ENCODE data around the gene SPECC1L.

Gene SPECC1L

DNA sequence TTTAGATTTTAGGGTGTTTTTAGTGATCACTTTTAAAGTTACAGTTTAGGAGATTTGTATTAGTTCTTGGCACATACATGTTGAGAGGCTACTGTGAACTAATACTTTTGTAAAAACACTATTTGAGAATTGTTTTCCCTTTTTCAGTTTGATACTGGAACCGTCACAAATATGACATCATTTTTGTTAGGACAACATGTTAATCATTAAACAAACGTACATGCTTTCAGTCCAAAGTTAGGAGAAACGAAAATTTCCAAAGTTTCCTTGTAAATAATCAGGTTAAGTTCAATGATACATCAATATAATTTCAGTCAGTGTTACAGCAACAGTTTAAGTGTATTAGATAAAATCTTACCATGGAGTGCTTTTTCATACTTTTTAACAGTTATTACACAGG, 53.1 kb downstream of the SPECC1L start:
- H3K4me2 ChIP-seq: no peak overlapping the region
- no peaks in the 10 kb centered on the region for H3K27me3 ChIP-seq
- H3K27ac ChIP-seq: no peak overlapping the region
- H3K36me3 ChIP-seq: peaks cover 82% of the 10 kb centered on the region
- peaks cover 24% of the 10 kb centered on the region for H4K20me1 ChIP-seq
- no peak for TF ChIP-seq Cebpa-rat (IDR thresholded peaks at IDR 0.05)
- no peak overlapping the region for H3K9ac ChIP-seq
- no peaks in the 10 kb centered on the region for H3K9me3 ChIP-seq
- H3K4me3 ChIP-seq: no peak overlapping the region
- peaks cover 9% of the 10 kb centered on the region for H3K4me1 ChIP-seq

DNA sequence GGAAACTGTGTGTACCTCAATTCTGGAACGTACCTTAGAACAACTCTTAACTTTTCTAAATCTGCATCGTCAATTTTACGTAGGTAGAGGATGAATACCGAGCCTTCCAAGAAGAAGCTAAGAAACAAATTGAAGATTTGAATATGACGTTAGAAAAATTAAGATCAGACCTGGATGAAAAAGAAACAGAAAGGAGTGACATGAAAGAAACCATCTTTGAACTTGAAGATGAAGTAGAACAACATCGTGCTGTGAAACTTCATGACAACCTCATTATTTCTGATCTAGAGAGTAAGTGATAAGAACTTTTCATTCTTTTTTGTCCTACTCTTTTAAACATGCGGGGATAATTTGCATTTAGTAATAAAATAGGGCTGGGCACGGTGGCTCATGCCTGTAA, 53.5 kb downstream of the SPECC1L start:
- Histone ChIP-seq H4K20me1 (peaks cover 24% of the 10 kb centered on the region), H3K4me2 (no peak overlapping the region), H3K4me3 (no peak overlapping the region), H3K9me3 (no peaks in the 10 kb centered on the region), H3K27ac (no peak overlapping the region), H3K4me1 (peaks cover 14% of the 10 kb centered on the region), H3K27me3 (no peaks in the 10 kb centered on the region), H3K9ac (no peak overlapping the region), H3K36me3 (peaks cover 77% of the 10 kb centered on the region)
- TF ChIP-seq Cebpa-rat (IDR thresholded peaks at IDR 0.05): no peak

DNA sequence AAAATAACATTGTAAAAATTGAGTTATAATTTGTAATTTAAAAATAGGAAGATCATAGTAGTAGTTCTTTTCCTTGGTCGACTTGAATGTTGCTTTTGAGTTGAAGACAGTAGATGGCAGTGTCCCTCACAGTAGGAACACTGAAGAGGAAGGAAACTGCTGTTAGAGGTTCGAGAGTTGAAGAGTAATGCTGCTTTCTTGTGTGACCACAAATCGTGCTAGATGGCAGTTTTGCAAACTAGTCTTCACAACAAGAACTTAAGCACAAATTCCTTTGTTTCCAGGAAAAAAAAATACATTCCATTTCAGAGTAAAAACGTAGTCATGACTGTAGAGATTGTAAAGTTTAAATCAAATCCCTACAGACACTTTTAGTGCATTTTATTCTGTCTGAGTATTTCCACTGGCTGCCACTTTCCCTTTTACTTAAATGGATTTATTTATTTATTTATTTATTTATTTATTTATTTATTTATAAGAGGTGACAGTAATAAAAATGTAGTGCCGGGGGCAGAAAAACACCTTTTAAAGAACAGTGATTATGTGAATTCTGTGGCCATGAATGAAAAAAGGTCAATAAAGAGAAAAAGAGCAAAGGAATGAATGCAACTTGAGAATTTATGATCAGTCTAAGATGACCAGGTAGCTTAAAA, 54.6 kb downstream of the SPECC1L start:
- H3K9me3 ChIP-seq: no peaks in the 10 kb centered on the region
- H3K4me2 ChIP-seq: peak overlapping the region; percentile 60
- peaks cover 25% of the 10 kb centered on the region for H3K4me1 ChIP-seq
- peaks cover 69% of the 10 kb centered on the region for H3K36me3 ChIP-seq
- no peak overlapping the region for H3K27ac ChIP-seq
- TF ChIP-seq Cebpa-rat (IDR thresholded peaks at IDR 0.05): no peak
- peaks cover 18% of the 10 kb centered on the region for H4K20me1 ChIP-seq
- no peak overlapping the region for H3K9ac ChIP-seq
- H3K4me3 ChIP-seq: no peak overlapping the region
- no peaks in the 10 kb centered on the region for H3K27me3 ChIP-seq

DNA sequence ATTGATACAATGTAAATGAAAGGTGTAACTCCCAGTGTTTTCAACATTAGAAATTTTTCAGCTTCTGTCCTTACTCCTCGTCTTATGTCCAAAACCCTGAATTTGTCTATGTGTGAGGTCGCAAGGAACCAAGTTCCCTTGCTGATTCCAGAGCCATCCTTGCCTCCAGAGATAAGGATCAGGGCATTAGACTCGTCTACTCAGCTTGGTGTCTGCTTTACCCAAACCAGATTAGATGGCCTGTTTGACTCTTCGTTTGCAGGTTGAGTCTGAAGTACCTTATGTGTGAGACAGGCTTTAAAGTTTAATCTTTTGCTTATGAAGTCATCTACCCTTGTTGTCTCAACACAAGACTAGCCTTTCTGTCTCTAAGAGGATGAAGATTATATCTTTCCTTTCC, 55.6 kb downstream of the SPECC1L start:
- H3K4me3 ChIP-seq: no peak overlapping the region
- peaks cover 29% of the 10 kb centered on the region for H3K4me1 ChIP-seq
- H4K20me1 ChIP-seq: peaks cover 18% of the 10 kb centered on the region
- TF ChIP-seq Cebpa-rat (IDR thresholded peaks at IDR 0.05): no peak
- H3K36me3 ChIP-seq: peaks cover 70% of the 10 kb centered on the region
- no peaks in the 10 kb centered on the region for H3K27me3 ChIP-seq
- H3K27ac ChIP-seq: no peak overlapping the region
- H3K9ac ChIP-seq: no peak overlapping the region
- H3K4me2 ChIP-seq: no peak overlapping the region
- H3K9me3 ChIP-seq: no peaks in the 10 kb centered on the region

DNA sequence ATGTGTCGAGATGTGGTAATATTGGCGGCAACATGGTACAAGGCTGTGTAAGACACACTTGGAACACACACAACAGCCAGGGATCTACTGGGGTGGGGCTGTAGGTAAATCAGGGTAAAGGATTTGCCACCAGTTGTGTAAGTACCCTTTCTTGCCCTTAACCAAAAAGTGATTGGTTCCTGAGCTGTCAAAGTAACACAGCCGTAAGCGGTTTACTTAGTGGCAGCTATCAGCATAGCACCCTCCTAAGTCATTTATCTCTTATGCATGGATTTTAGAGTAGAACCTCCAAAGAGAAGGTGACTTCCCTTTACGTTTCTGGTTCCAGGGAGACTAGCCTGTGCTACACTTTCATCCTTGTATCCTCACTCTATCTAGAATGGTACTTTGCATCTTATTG, 57.2 kb downstream of the SPECC1L start:
- Histone ChIP-seq H3K4me3 (no peak overlapping the region), H4K20me1 (peaks cover 13% of the 10 kb centered on the region), H3K27me3 (no peaks in the 10 kb centered on the region), H3K4me2 (no peak overlapping the region), H3K9ac (no peak overlapping the region), H3K36me3 (peaks cover 66% of the 10 kb centered on the region), H3K4me1 (peaks cover 29% of the 10 kb centered on the region), H3K27ac (no peak overlapping the region), H3K9me3 (no peaks in the 10 kb centered on the region)
- TF ChIP-seq Cebpa-rat (IDR thresholded peaks at IDR 0.05): no peak

DNA sequence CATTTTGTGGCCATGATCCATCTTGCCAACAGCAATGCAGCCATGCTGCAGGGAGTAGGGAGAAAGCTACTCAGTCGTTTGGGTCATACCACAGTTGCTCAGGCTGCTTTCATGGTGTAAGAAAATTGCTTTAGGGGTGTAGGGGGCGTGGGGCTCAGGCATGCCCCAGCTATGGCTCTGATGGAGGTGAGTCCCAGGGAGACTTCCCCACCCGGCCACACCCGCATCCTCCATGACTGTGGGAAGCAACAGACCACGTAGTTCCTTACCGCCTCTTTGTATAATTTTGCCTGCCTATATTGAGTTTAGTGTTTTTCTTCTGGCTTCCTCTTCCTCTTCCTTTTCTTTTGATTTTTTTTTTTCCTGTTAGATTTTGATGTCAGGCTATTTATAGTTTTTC, 58.8 kb downstream of the SPECC1L start:
- Histone ChIP-seq H3K9ac (no peak overlapping the region), H3K4me1 (peaks cover 29% of the 10 kb centered on the region), H3K27ac (no peak overlapping the region), H3K9me3 (no peaks in the 10 kb centered on the region), H3K36me3 (peaks cover 68% of the 10 kb centered on the region), H4K20me1 (peaks cover 4% of the 10 kb centered on the region), H3K27me3 (no peaks in the 10 kb centered on the region), H3K4me3 (no peak overlapping the region), H3K4me2 (peak overlapping the region; percentile 72)
- no peak for TF ChIP-seq Cebpa-rat (IDR thresholded peaks at IDR 0.05)

DNA sequence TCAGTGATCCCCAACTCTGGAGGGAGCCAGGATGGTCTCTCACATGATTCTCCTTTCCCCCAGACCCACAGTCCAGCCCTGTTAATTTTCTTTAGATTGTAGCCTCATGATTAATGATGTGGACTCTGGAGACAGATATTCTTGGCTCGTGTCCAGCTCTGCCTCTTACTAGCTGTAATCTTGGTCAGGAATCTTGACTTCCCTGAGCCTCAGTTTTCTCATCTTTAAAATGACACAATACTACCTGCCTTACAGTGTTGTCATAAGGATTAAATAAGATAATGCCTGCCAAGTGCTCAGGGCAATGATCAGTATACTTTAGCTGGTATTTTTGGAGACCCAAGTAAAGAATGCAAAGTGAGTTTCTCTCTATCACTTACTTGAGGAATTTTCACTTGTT, 60.0 kb downstream of the SPECC1L start:
- Histone ChIP-seq H3K4me2 (no peak overlapping the region), H3K27me3 (no peaks in the 10 kb centered on the region), H3K4me3 (no peak overlapping the region), H4K20me1 (no peaks in the 10 kb centered on the region), H3K4me1 (peaks cover 28% of the 10 kb centered on the region), H3K27ac (peak overlapping the region; percentile 5; the same call in 1 of the 2 replicates), H3K9ac (no peak overlapping the region), H3K9me3 (no peaks in the 10 kb centered on the region), H3K36me3 (peaks cover 73% of the 10 kb centered on the region)
- no peak for TF ChIP-seq Cebpa-rat (IDR thresholded peaks at IDR 0.05)

DNA sequence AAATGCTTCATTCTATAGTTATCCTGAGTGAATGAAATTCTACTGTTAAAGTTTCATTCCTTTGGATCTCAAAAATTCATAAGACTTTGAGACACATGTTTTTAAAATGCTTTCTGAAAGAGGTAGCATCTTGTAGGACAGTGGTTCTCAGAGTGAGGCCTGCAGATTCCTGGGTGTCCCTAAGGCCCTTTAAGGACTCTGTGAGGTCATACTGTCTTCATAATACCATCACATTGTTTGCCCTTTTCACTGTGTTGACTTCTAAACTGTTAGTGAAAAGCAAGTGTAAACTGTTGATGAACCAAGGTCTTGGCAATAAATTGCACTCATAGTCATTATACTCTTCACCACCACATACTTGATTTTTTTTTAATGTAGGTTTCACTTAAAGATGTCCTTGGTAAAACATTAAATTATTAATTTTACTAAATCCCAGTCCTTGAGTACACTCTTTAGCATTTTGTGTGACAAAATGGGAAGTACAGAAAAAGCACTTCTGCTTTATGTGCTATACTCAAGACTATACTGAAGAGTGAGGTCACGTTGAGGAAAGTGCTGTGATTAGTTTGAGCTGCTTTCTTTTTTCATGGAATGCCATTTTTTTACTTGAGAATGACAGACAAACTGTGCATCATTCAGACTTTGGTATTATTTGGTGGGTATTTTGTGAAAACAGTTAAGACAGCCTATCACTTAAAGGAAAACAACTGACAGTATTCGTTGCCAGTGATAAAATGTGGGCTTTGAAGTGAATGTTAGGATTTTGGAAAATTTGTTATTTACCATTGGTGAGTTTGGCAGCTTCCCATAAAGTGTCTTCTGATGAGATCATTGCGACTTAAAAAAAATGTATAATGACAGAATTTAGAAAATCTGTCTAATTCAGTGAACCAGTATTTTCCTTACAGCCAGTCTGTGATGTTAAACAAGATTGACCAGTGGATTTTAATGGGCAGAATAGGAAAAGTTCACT, 61.1 kb downstream of the SPECC1L start:
- no peak for TF ChIP-seq Cebpa-rat (IDR thresholded peaks at IDR 0.05)
- Histone ChIP-seq H3K27me3 (no peaks in the 10 kb centered on the region), H3K4me2 (no peak overlapping the region), H3K9me3 (no peaks in the 10 kb centered on the region), H3K4me1 (peaks cover 25% of the 10 kb centered on the region), H3K4me3 (no peak overlapping the region), H3K36me3 (peaks cover 69% of the 10 kb centered on the region), H3K9ac (no peak overlapping the region), H4K20me1 (no peaks in the 10 kb centered on the region), H3K27ac (no peak overlapping the region)

DNA sequence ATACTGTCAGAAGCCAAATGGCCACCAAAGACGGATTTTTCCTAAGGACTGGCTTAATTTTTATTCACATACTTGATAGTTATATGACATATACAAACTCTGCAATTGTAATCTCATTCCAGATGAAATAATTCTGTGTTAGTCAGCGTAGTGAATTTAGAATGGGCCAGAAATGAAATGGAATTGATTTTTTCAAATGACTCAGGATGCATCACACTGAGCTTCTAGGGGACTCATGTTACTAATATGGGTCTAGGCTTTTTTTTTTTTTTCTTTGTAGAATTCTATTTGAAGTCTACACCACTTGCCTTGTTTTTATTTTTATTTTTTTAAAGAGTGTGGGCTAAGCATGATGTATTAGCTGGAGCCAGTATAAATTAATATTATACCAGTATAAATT, 62.7 kb downstream of the SPECC1L start:
- no peak overlapping the region for H3K27ac ChIP-seq
- no peak overlapping the region for H3K9ac ChIP-seq
- H3K27me3 ChIP-seq: no peaks in the 10 kb centered on the region
- no peak overlapping the region for H3K4me2 ChIP-seq
- peaks cover 70% of the 10 kb centered on the region for H3K36me3 ChIP-seq
- H4K20me1 ChIP-seq: no peaks in the 10 kb centered on the region; the same call in 1 of the 2 replicates
- H3K4me3 ChIP-seq: no peak overlapping the region
- peaks cover 25% of the 10 kb centered on the region for H3K4me1 ChIP-seq
- H3K9me3 ChIP-seq: no peaks in the 10 kb centered on the region
- TF ChIP-seq Cebpa-rat (IDR thresholded peaks at IDR 0.05): no peak

DNA sequence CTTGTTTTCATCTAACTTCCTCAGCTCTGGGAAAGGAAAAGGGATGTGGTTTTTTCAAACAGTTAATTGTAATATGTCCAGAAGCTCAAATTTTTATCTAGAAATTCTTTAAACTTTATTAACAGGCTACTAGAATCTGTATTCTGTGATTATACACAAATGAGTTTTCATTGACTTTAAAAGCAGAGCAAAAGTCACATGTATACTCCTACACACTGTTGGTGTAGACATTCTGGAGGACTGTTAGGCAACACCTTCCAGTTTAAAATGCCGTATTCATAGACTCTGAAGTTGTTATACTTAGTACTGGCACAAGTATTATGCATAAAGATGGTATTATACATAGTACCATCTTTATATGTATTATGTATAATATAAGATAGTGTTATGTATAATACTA, 64.9 kb downstream of the SPECC1L start:
- H3K27me3 ChIP-seq: no peaks in the 10 kb centered on the region
- TF ChIP-seq Cebpa-rat (IDR thresholded peaks at IDR 0.05): no peak
- no peak overlapping the region for H3K27ac ChIP-seq
- H3K4me2 ChIP-seq: no peak overlapping the region
- H3K4me3 ChIP-seq: no peak overlapping the region
- H3K9ac ChIP-seq: no peak overlapping the region
- peaks cover 8% of the 10 kb centered on the region; the same call in 1 of the 2 replicates for H4K20me1 ChIP-seq
- H3K4me1 ChIP-seq: peaks cover 7% of the 10 kb centered on the region
- H3K9me3 ChIP-seq: no peaks in the 10 kb centered on the region
- H3K36me3 ChIP-seq: peaks cover 87% of the 10 kb centered on the region

Data from BLaER1 (cell line).